GM12878 (cell line): ENCODE measurements around the gene TNKS1BP1. TPM values are rescaled to one million over a fixed set of nuclear protein-coding genes. Genes with fewer than 3 reads are reported as not detected.

Source experiments
- ATAC-seq: fragments of 200-7000 bp; cut with Tn5 transposase; 3 replicates; pipeline ENCODE4 v1.9.1; 2020; ENCODE audit warnings: mild to moderate bottlenecking, moderate library complexity
- BruUV-seq: library from RNA; stranded (reverse); fragments of 400-500 nt; replicated peaks from 2 replicates; lab custom pipeline; 2021; lab: Mats Ljungman, UMichigan
- CTCF ChIA-PET: fragments of 300-600 bp; sonication (Branson Sonifier 250); formaldehyde crosslinking; extraction: SDS; loops from one replicate; lab custom pipeline; 2021; ENCODE audit warnings: inconsistent platforms; lab: Yijun Ruan, JAX
- POLR2A ChIA-PET: fragments of 350-600 bp; formaldehyde crosslinking; extraction: SDS; loops from one replicate; lab custom pipeline; 2021; ENCODE audit warnings: inconsistent platforms; lab: Charles Lee
- RAD21 ChIA-PET: fragments of 300-600 bp; sonication (Branson Sonifier 250); formaldehyde crosslinking; loops from one replicate; lab custom pipeline; 2023; ENCODE audit warnings: antibody characterized with exemption; ENCODE audit not compliant: unreplicated experiment; lab: Charles Lee
- SMC1A ChIA-PET: fragments of 300-600 bp; sonication (Branson Sonifier 250); formaldehyde crosslinking; loops from one replicate; lab custom pipeline; 2023; ENCODE audit not compliant: unreplicated experiment, uncharacterized antibody; lab: Charles Lee
- DNase-seq: peaks from one replicate; pipeline ENCODE4 v3.0.0-alpha.2; 2011; ENCODE audit warnings: low read depth, low spot score
- FAIRE-seq: peaks from 3 replicates; lab custom pipeline; 2011; peaks lifted over from hg19 to GRCh38; lab: Jason Lieb, UNC
- H2AFZ ChIP-seq: 2 replicates; pipeline ENCODE4 v1.6.0; 2011; ENCODE audit warnings: low read depth, low read length, control low read depth; ENCODE audit not compliant: control insufficient read depth
- H3K27ac ChIP-seq: 2 replicates; pipeline ENCODE4 v1.5.1; 2011; ENCODE audit warnings: control low read depth; ENCODE audit not compliant: control insufficient read depth, insufficient read depth
- H3K27me3 ChIP-seq, 2 experiments: replicated peaks in 1 of 2; 2 replicates each; pipeline versions ENCODE4 v1.6.0 to v1.6.1; 2011; ENCODE audit warnings: low read length in 1 of 2; ENCODE audit not compliant: control insufficient read depth in 2 of 2, insufficient read depth in 2 of 2
- H3K36me3 ChIP-seq, 2 experiments: 2 replicates each; pipeline ENCODE4 v1.5.1; 2011; ENCODE audit warnings: low read length in 1 of 2; ENCODE audit not compliant: control insufficient read depth in 2 of 2, insufficient read depth in 2 of 2
- H3K4me1 ChIP-seq: 2 replicates; pipeline ENCODE4 v1.6.1; 2011; ENCODE audit warnings: mild to moderate bottlenecking, low read length, moderate library complexity, mixed read lengths; ENCODE audit not compliant: control insufficient read depth, insufficient read depth
- H3K4me2 ChIP-seq: 2 replicates; pipeline ENCODE4 v1.6.0; 2011; ENCODE audit warnings: control low read depth; ENCODE audit not compliant: control insufficient read depth, insufficient read depth
- H3K4me3 ChIP-seq: fragments of 200-600 bp; sonication (generic); 2 replicates; pipeline ENCODE4 v1.5.1; 2016
- H3K79me2 ChIP-seq: 2 replicates; pipeline ENCODE4 v1.6.0; 2011; ENCODE audit warnings: low read length; ENCODE audit not compliant: control insufficient read depth, insufficient read depth
- H3K9ac ChIP-seq: 2 replicates; pipeline ENCODE4 v1.8.0; 2011; ENCODE audit warnings: low read length, control low read depth, mixed read lengths; ENCODE audit not compliant: control insufficient read depth, insufficient read depth
- H3K9me3 ChIP-seq: replicated peaks from 3 replicates; pipeline ENCODE4 v1.5.1; 2011; ENCODE audit warnings: mild to moderate bottlenecking, low read length; ENCODE audit not compliant: control insufficient read depth, insufficient read depth
- H4K20me1 ChIP-seq: 2 replicates; pipeline ENCODE4 v1.6.0; 2011; ENCODE audit not compliant: control insufficient read depth, insufficient read depth
- ASH2L ChIP-seq: fragments of 300-600, 200-600 bp; sonication (generic); IDR thresholded peaks from 2 replicates; pipeline ENCODE4 v1.6.1; 2017; ENCODE audit warnings: low read depth, mild to moderate bottlenecking, borderline replicate concordance
- BCL11A ChIP-seq: IDR thresholded peaks from 2 replicates; pipeline ENCODE4 v1.6.1; 2011; ENCODE audit warnings: low read depth, low read length
- CBFB ChIP-seq: IDR thresholded peaks from 2 replicates; pipeline ENCODE4 v1.6.1; 2016; ENCODE audit warnings: antibody characterized with exemption, low read depth
- ETV6 ChIP-seq, 2 experiments: fragments of 450-650 bp in 1 of 2; IDR thresholded peaks in 1 of 2; conservative IDR thresholded peaks in 1 of 2; 2 replicates each; pipeline ENCODE4 v1.6.1; 2014; ENCODE audit warnings: antibody characterized with exemption in 1 of 2, borderline replicate concordance in 1 of 2, low read depth in 1 of 2, mild to moderate bottlenecking in 1 of 2, moderate library complexity in 1 of 2
- HCFC1 ChIP-seq: fragments of 150-350 bp; IDR thresholded peaks from 2 replicates; pipeline ENCODE4 v1.6.1; 2014; ENCODE audit warnings: low read length
- MTA3 ChIP-seq: IDR thresholded peaks from 2 replicates; pipeline ENCODE4 v1.6.1; 2012; ENCODE audit warnings: low read length, inconsistent platforms, borderline replicate concordance
- PML ChIP-seq: IDR thresholded peaks from 2 replicates; pipeline ENCODE4 v1.6.1; 2012; ENCODE audit warnings: low read length, inconsistent platforms
- RUNX3 ChIP-seq: IDR thresholded peaks from 2 replicates; pipeline ENCODE4 v1.6.1; 2012; ENCODE audit warnings: low read length, inconsistent platforms
- TARDBP ChIP-seq: IDR thresholded peaks from 2 replicates; pipeline ENCODE4 v1.6.1; 2016; ENCODE audit warnings: borderline replicate concordance
- WRNIP1 ChIP-seq: IDR thresholded peaks from 2 replicates; pipeline ENCODE4 v1.6.1; 2011; ENCODE audit warnings: low read depth, low read length, improper control_type of control experiment, borderline replicate concordance
- ZBED1 ChIP-seq: IDR thresholded peaks from 2 replicates; pipeline ENCODE4 v1.6.1; 2016; ENCODE audit warnings: borderline replicate concordance
- ZNF24 ChIP-seq: fragments of 450-650 bp; IDR thresholded peaks from 2 replicates; pipeline ENCODE4 v1.6.1; 2017; ENCODE audit warnings: antibody characterized with exemption, mild to moderate bottlenecking
- WGBS: methylation state at CpG from one replicate; pipeline ENCODE4 v1.1.6; 2016; ENCODE audit warnings: low lambda C conversion rate; ENCODE audit not compliant: insufficient replicate concordance, insufficient coverage; ENCODE audit errors: missing lambda C conversion rate; 5-methylcytosine and 5-hydroxymethylcytosine counted together
- in situ Hi-C: fragments of 300-500 bp; cut with MboI; formaldehyde crosslinking; loops from 9 replicates; pipeline ENCODE4 v1.14.3; 2018; ENCODE audit warnings: mixed read lengths
- intact Hi-C: fragments of 100-400 bp; cut with micrococcal nuclease; formaldehyde crosslinking; loops from one replicate; pipeline ENCODE4 v1.14.2; 2022; ENCODE audit not compliant: unreplicated experiment
- polyA plus RNA-seq, 11 experiments: library from polyadenylated mRNA; depleted of rRNA in 4 of 11; unstranded in 6 of 11; stranded (reverse) in 5 of 11; fragments of >200 nt; fragmentation: Nextera tagmentation in 4 of 11; fragmentation: Illumina TruSeq in 1 of 11; extraction: Ambion mirVana in 4 of 11; extraction: Trizol in 1 of 11; gene quantifications; 1 replicate in 1 of 11; 2 replicates in 10 of 11; pipeline versions ENCODE4 v1.2.1 to v1.2.3, GENCODE V29; 2011 to 2016; ENCODE audit warnings: inconsistent platforms in 2 of 11, missing spikeins in 2 of 11, low read depth in 1 of 11
- total RNA-seq, 4 experiments: library from RNA; depleted of rRNA in 3 of 4; stranded (reverse); fragments of >200 nt in 3 of 4; fragmentation: Illumina TruSeq in 1 of 4; extraction: Trizol in 1 of 4; gene quantifications; 2 replicates each; pipeline versions ENCODE4 v1.2.1 to v1.2.3, GENCODE V29; 2013 to 2021
- TF ChIP-seq, protein P1 (sequence below): fragments of 450-650 bp; IDR thresholded peaks from 2 replicates; pipeline ENCODE4 v1.6.1; 2017; ENCODE audit warnings: antibody characterized with exemption, mild to moderate bottlenecking, moderate library complexity
- TF ChIP-seq, protein P2 (sequence below): fragments of 150-350 bp; IDR thresholded peaks from 2 replicates; pipeline ENCODE4 v1.6.1; 2014; ENCODE audit warnings: mild to moderate bottlenecking, low read depth, low read length
- TF ChIP-seq, protein P3 (sequence below): IDR thresholded peaks from 2 replicates; pipeline ENCODE4 v1.6.1; 2012; ENCODE audit warnings: low read depth, low read length, improper control_type of control experiment
- TF ChIP-seq, protein P4 (sequence below): IDR thresholded peaks from 2 replicates; pipeline ENCODE4 v1.6.1; 2012; ENCODE audit warnings: mild to moderate bottlenecking, low read depth, low read length

Gene TNKS1BP1
- total and polyA plus RNA-seq, 10 of the 15 experiments (the other 5 are each of a cell fraction or from before 2014, with no cell fraction given): 0.26 to 15.8 (median 4.3) TPM

DNA sequence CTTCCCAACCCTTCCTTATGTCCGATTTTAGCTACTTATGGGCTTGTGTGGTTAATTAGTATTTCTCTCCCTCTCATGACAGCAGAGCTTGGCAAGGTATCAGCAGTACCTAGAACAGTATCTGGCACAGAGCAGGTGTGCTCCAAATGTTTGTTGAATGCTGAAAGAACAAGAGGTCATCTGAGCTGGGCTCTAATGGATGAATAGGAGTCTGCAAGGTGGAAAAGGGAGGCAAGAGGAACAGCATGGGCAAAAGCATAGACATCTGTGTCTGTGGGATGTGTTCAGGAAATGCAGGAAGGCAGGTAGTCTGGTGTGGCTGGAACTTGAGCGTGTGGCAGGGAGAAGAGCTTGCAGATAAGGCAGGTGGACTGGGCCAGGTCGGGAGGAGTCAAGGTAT is 37.2 kb upstream of the TNKS1BP1 start:
- CTCF ChIA-PET: interaction anchor here (0.7 to 1.4 kb wide), 3 partner anchors 10 to 165 kb away, joined by 3 to 4 read pairs (median 3); no protein-coding TSS in a partner anchor
- Histone ChIP-seq H3K27me3 (peaks cover 0 to 3% of the 10 kb centered on the region in 2 experiments; a peak in 2 of 4 replicates), H3K36me3 (no peaks in the 10 kb centered on the region), H3K27ac (no peak overlapping the region), H3K4me1 (no peaks in the 10 kb centered on the region), H3K9ac (no peak overlapping the region), H3K79me2 (no peaks in the 10 kb centered on the region), H2AFZ (no peak overlapping the region), H3K9me3 (no peaks in the 10 kb centered on the region), H3K4me2 (no peak overlapping the region), H4K20me1 (no peaks in the 10 kb centered on the region), H3K4me3 (no peak overlapping the region)
- RAD21 ChIA-PET: no interaction called here
- no peak for FAIRE-seq
- intact Hi-C loops: no loop called here
- ATAC-seq: no peak
- in situ Hi-C loops: no loop called here
- WGBS: 17% methylated on average over 3 of the region's 3 CpGs
- no TSS peak for BruUV-seq
- SMC1A ChIA-PET: interaction anchor here (0.6 to 1.5 kb wide), 3 partner anchors 9 to 122 kb away, joined by 3 to 4 read pairs (median 4); no protein-coding TSS in a partner anchor
- DNase-seq: no peak
- POLR2A ChIA-PET: no interaction called here
- TF ChIP-seq, protein P1, sequence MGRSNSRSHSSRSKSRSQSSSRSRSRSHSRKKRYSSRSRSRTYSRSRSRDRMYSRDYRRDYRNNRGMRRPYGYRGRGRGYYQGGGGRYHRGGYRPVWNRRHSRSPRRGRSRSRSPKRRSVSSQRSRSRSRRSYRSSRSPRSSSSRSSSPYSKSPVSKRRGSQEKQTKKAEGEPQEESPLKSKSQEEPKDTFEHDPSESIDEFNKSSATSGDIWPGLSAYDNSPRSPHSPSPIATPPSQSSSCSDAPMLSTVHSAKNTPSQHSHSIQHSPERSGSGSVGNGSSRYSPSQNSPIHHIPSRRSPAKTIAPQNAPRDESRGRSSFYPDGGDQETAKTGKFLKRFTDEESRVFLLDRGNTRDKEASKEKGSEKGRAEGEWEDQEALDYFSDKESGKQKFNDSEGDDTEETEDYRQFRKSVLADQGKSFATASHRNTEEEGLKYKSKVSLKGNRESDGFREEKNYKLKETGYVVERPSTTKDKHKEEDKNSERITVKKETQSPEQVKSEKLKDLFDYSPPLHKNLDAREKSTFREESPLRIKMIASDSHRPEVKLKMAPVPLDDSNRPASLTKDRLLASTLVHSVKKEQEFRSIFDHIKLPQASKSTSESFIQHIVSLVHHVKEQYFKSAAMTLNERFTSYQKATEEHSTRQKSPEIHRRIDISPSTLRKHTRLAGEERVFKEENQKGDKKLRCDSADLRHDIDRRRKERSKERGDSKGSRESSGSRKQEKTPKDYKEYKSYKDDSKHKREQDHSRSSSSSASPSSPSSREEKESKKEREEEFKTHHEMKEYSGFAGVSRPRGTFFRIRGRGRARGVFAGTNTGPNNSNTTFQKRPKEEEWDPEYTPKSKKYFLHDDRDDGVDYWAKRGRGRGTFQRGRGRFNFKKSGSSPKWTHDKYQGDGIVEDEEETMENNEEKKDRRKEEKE: no peak
- TF ChIP-seq ZNF24 (no peak), HCFC1 (no peak), TARDBP (no peak), PML (no peak), BCL11A (no peak), WRNIP1 (no peak), ZBED1 (no peak), MTA3 (no peak), ASH2L (no peak), RUNX3 (no peak), ETV6 (conservative IDR thresholded peaks at IDR 0.05 in 1 of 2, IDR thresholded peaks at IDR 0.05 in 1 of 2; ENCODE audit: borderline replicate concordance in 1 of 2, low read depth in 1 of 2) (no peak), CBFB (no peak)
- TF ChIP-seq, protein P2, sequence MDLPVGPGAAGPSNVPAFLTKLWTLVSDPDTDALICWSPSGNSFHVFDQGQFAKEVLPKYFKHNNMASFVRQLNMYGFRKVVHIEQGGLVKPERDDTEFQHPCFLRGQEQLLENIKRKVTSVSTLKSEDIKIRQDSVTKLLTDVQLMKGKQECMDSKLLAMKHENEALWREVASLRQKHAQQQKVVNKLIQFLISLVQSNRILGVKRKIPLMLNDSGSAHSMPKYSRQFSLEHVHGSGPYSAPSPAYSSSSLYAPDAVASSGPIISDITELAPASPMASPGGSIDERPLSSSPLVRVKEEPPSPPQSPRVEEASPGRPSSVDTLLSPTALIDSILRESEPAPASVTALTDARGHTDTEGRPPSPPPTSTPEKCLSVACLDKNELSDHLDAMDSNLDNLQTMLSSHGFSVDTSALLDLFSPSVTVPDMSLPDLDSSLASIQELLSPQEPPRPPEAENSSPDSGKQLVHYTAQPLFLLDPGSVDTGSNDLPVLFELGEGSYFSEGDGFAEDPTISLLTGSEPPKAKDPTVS: no peak
- TF ChIP-seq, protein P3, sequence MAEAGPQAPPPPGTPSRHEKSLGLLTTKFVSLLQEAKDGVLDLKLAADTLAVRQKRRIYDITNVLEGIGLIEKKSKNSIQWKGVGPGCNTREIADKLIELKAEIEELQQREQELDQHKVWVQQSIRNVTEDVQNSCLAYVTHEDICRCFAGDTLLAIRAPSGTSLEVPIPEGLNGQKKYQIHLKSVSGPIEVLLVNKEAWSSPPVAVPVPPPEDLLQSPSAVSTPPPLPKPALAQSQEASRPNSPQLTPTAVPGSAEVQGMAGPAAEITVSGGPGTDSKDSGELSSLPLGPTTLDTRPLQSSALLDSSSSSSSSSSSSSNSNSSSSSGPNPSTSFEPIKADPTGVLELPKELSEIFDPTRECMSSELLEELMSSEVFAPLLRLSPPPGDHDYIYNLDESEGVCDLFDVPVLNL: no peak
- TF ChIP-seq, protein P4, sequence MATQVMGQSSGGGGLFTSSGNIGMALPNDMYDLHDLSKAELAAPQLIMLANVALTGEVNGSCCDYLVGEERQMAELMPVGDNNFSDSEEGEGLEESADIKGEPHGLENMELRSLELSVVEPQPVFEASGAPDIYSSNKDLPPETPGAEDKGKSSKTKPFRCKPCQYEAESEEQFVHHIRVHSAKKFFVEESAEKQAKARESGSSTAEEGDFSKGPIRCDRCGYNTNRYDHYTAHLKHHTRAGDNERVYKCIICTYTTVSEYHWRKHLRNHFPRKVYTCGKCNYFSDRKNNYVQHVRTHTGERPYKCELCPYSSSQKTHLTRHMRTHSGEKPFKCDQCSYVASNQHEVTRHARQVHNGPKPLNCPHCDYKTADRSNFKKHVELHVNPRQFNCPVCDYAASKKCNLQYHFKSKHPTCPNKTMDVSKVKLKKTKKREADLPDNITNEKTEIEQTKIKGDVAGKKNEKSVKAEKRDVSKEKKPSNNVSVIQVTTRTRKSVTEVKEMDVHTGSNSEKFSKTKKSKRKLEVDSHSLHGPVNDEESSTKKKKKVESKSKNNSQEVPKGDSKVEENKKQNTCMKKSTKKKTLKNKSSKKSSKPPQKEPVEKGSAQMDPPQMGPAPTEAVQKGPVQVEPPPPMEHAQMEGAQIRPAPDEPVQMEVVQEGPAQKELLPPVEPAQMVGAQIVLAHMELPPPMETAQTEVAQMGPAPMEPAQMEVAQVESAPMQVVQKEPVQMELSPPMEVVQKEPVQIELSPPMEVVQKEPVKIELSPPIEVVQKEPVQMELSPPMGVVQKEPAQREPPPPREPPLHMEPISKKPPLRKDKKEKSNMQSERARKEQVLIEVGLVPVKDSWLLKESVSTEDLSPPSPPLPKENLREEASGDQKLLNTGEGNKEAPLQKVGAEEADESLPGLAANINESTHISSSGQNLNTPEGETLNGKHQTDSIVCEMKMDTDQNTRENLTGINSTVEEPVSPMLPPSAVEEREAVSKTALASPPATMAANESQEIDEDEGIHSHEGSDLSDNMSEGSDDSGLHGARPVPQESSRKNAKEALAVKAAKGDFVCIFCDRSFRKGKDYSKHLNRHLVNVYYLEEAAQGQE: no peak
